ENCODE results near the gene CUBN.

DNA sequence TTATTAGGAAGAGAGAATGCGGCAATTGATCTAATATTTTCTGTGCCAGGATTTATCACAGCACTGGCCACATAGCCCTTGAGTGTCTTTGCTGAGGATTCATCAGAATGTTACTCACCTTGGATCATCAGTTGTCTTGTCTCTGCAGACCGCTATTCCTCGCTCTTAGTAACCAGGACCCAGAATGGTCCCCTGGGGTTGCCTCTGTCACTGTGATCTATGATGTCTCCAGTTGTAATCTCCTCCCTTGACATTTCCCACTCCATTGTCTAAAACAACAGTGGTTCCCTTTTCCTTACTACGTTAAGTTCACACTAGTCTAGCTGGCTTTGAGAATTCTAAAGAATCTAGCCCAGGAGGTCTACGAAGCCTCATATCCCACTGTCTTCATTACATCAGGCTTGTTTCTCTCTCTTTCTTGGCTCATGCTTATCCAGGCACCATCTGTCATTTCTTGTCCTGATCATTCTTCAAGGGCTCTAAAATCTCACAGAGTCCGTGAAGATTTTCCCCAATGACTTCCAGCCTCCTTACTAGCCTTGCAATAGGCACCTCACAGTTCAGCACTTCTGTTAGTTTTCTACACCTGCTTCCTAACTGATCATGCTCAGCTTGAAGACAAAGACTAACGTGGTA, 125.8 kb downstream of the CUBN start:
- no peak for TF ChIP-seq EZH2 (IDR thresholded peaks at IDR 0.05)
- no peak for TF ChIP-seq POLR2AphosphoS5 (IDR thresholded peaks at IDR 0.05; ENCODE audit: borderline replicate concordance, low read depth, low read length)

All from SK-N-MC (cell line).